ENCODE data around the gene BICDL2. TPM values are rescaled to one million over a fixed set of nuclear protein-coding genes. Genes with fewer than 3 reads are reported as not detected.

The BICDL2 gene
- total and polyA plus RNA-seq, 2 of the 4 experiments (the other 2 are of a cell fraction) = 0.17 to 0.18 TPM

- H3K56ac ChIP-seq (ENCODE audit: extremely low read depth, insufficient read depth, low read length) = no peak overlapping the region
- no peak overlapping the region for H4K8ac ChIP-seq (ENCODE audit: low read depth in 2 of 2, low read length in 2 of 2)
- 11% methylated on average over 3 of the region's 10 CpGs; no CpG with 5 or more reads in 1 of the 2 experiments for WGBS, 2 experiments (ENCODE audit: extremely low coverage in 2 of 2, insufficient read length in 1 of 2)
- H2BK20ac ChIP-seq (ENCODE audit: low read depth, low read length) = no peak overlapping the region
- H2AFZ ChIP-seq (replicated peaks; ENCODE audit: low read length, poor library complexity) = no peak overlapping the region
- no peaks in the 10 kb centered on the region for H3K79me1 ChIP-seq (ENCODE audit: low read depth in 1 of 2, low read length in 2 of 2)
- ChIA-PET POLR2A (ENCODE audit: unreplicated experiment) (no interaction called here), CTCF (interaction anchor here (1.1 kb wide), 1 partner anchor 17 kb away, joined by 4 read pairs; no protein-coding TSS in a partner anchor)
- no peaks in the 10 kb centered on the region for H3K4me1 ChIP-seq (ENCODE audit: control insufficient read depth, insufficient read depth, low read length)
- H4K5ac ChIP-seq (ENCODE audit: low read depth, low read length) = no peak overlapping the region
- in situ Hi-C loops (cut with MboI; ENCODE audit: low sequenced_read_pairs) (no loop called here), dilution Hi-C loops (cut with HindIII; ENCODE audit: low sequenced_read_pairs, unreplicated experiment) (no loop called here), intact Hi-C loops (cut with micrococcal nuclease) (no loop called here)
- H3K14ac ChIP-seq (replicated peaks; ENCODE audit: low read depth, low read length) = no peak overlapping the region
- no peak overlapping the region for H2AK9ac ChIP-seq (replicated peaks; ENCODE audit: low read depth, low read length, poor library complexity)
- H3K4me2 ChIP-seq (ENCODE audit: low read depth, low read length) = no peak overlapping the region
- H3K27me3 ChIP-seq (ENCODE audit: control insufficient read depth, insufficient read depth, low read length) = peaks cover 53% of the 10 kb centered on the region
- no peak overlapping the region for H3K23ac ChIP-seq (ENCODE audit: low read depth, low read length)
- BruUV-seq (replicated peaks) = no TSS peak
- no peaks in the 10 kb centered on the region for H3K9me3 ChIP-seq (ENCODE audit: control insufficient read depth, insufficient read depth, low read length)
- no peak overlapping the region for H2AK5ac ChIP-seq (ENCODE audit: low read depth, low read length)
- H2BK120ac ChIP-seq (ENCODE audit: low read depth, low read length) = no peak overlapping the region
- peaks cover 6% of the 10 kb centered on the region; the same call in 1 of the 2 replicates for H3K9me1 ChIP-seq (ENCODE audit: insufficient read depth, low read length)
- no peak overlapping the region for H2BK5ac ChIP-seq (ENCODE audit: low read depth, low read length, poor library complexity, severe bottlenecking)
- H4K20me1 ChIP-seq (ENCODE audit: insufficient read depth, low read length) = no peaks in the 10 kb centered on the region
- ATAC-seq (ENCODE audit: low read depth) (no peak), DNase-seq (no peak)
- no peak overlapping the region for H3K18ac ChIP-seq (ENCODE audit: low read depth, low read length)
- no peak overlapping the region for H3K4me3 ChIP-seq (ENCODE audit: insufficient read depth, low read depth, low read length)
- H3K36me3 ChIP-seq (ENCODE audit: control insufficient read depth, insufficient read depth, low read length) = no peaks in the 10 kb centered on the region
- H4K91ac ChIP-seq (ENCODE audit: insufficient read depth, low read depth, low read length) = no peak overlapping the region
- H3K27ac ChIP-seq (ENCODE audit: insufficient read depth, low read length) = no peak overlapping the region
- no peak for TF ChIP-seq BHLHE40 (IDR thresholded peaks at IDR 0.05; ENCODE audit: low read depth, low read length)
- no peak for TF ChIP-seq NFE2L2 (IDR thresholded peaks at IDR 0.05; ENCODE audit: low read depth, low read length)
- H2BK15ac ChIP-seq (ENCODE audit: low read depth, low read length) = no peak overlapping the region
- H3K9ac ChIP-seq (ENCODE audit: low read depth, low read length) = no peak overlapping the region
- H3K4ac ChIP-seq (ENCODE audit: low read depth, low read length) = no peak overlapping the region
These were observed 38.8 kb upstream of the BICDL2 start for GRCh38 chr16:3075523-3075915.

All from IMR-90 (cell line).